Activated CD8-positive, alpha-beta memory T cell treated with anti-CD3 and anti-CD28 coated beads for 48 hours (primary cell): Measurements from ENCODE around the gene NCOR2.

Experiments
- DNase-seq, 3 experiments: peaks; one replicate each; pipeline ENCODE4 v3.0.0-alpha.2; 2020; ENCODE audit warnings: low read depth in 2 of 3, low spot score in 2 of 3

The NCOR2 gene

GRCh38 chr12:124577986-124578385 is 10.6 kb upstream of the NCOR2 start:
- no peak for DNase-seq

GRCh38 chr12:124577374-124577773 is 10.0 kb upstream of the NCOR2 start:
- DNase-seq = no peak

- DNase-seq = no peak
These were observed 8.7 kb upstream of the NCOR2 start for GRCh38 chr12:124576061-124576650.

- no peak for DNase-seq
These were observed 6.7 kb upstream of the NCOR2 start for GRCh38 chr12:124573839-124574786.

- DNase-seq = no peak
These were observed 4.1 kb upstream of the NCOR2 start for GRCh38 chr12:124571556-124571955.

GRCh38 chr12:124570810-124571209 is 3.4 kb upstream of the NCOR2 start:
- no peak for DNase-seq

- no peak for DNase-seq
These were observed 2.1 kb upstream of the NCOR2 start for GRCh38 chr12:124569375-124570148.

- peak in 1 of 3 experiments; percentile 25 for DNase-seq
These were observed 1.3 kb upstream of the NCOR2 start for GRCh38 chr12:124568431-124569374.

GRCh38 chr12:124567673-124568373 is 411 bp upstream of the NCOR2 start:
- DNase-seq = peak; percentile 40 to 57 (median 49)

- peak; percentile 40 to 62 (median 48) for DNase-seq
These were observed 1.0 kb downstream of the NCOR2 start for GRCh38 chr12:124566161-124566996.

GRCh38 chr12:124565656-124566160 is 1.7 kb downstream of the NCOR2 start:
- no peak for DNase-seq

GRCh38 chr12:124564971-124565491 is 2.4 kb downstream of the NCOR2 start:
- no peak for DNase-seq

- no peak for DNase-seq
These were observed 3.0 kb downstream of the NCOR2 start for GRCh38 chr12:124564232-124564958.

- DNase-seq = no peak
These were observed 3.6 kb downstream of the NCOR2 start for GRCh38 chr12:124563809-124564208.

GRCh38 chr12:124563401-124563800 is 4.0 kb downstream of the NCOR2 start:
- no peak for DNase-seq

GRCh38 chr12:124562796-124563181 is 4.6 kb downstream of the NCOR2 start:
- no peak for DNase-seq

- DNase-seq = no peak
These were observed 5.2 kb downstream of the NCOR2 start for GRCh38 chr12:124562018-124562795.
